ENCODE measurements around the gene CCDC154.

GRCh38 chr16:1458977-1459341, 14.6 kb upstream of the CCDC154 start:
- TF ChIP-seq CTCF (IDR thresholded peaks at IDR 0.05) = no peak
- TF ChIP-seq POLR2A (IDR thresholded peaks at IDR 0.05) = no peak

Data from right lobe of liver (tissue), 4 donors.